ENCODE measurements around the gene TNFRSF13B. TPM values are rescaled to one million over a fixed set of nuclear protein-coding genes. Genes with fewer than 3 reads are reported as not detected.

Gene TNFRSF13B
- polyA plus RNA-seq, 1 donor (not counting 4 experiments of a cell fraction or from before 2014, with no cell fraction given): not detected

DNA sequence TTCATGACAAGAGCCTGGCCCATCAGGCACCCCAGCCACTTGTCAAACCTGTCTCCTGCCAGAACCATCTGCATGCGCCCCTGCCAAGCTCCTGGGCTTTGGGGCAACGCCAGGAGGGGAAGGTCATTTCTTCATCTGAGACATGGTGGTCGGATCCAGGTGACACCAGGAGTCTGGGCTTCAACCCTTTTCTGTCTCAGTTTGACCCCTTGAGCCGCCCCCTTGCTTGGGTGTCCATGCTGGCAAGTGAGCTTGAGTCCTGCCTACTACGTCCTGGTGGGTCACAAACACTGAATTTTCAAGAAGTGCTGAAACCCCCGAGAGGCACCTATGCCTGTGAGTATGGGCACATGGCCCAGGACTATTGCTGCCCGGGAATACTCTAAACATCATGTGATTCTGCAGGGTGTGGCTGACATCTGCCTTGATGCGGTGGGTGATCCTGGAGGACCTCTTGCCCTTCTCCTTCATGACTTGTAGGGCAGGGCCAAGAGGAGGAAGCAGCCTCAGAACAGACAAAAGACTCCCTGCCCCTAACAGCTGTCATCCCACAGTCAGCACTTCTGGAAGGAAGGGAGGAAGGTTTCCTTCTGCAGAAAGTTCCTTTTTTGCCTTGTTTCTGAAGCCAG, 43.4 kb downstream of the TNFRSF13B start:
- Histone ChIP-seq H3K79me2 (ENCODE audit: control insufficient read depth, insufficient read depth, low read length) (no peaks in the 10 kb centered on the region), H3K27ac (ENCODE audit: control insufficient read depth, insufficient read depth, low read length) (no peak overlapping the region), H3K4me2 (ENCODE audit: control insufficient read depth, extremely low read depth, insufficient read depth, low read depth, low read length) (no peak overlapping the region), H3K36me3 (ENCODE audit: control insufficient read depth in 2 of 2, extremely low read depth in 1 of 2, insufficient read depth in 2 of 2, low read length in 2 of 2) (no peaks in the 10 kb centered on the region), H3K9ac (ENCODE audit: control insufficient read depth, extremely low read depth, insufficient read depth, low read length) (no peak overlapping the region), H3K4me1 (ENCODE audit: control insufficient read depth, extremely low read depth, insufficient read depth, low read length) (no peaks in the 10 kb centered on the region), H2AFZ (ENCODE audit: control insufficient read depth, low read length) (no peak overlapping the region), H3K9me1 (ENCODE audit: control insufficient read depth, extremely low read depth, insufficient read depth, low read length) (no peaks in the 10 kb centered on the region), H3K27me3 (ENCODE audit: control insufficient read depth, extremely low read depth, insufficient read depth, low read length) (peaks cover 18% of the 10 kb centered on the region), H3K9me3 (ENCODE audit: control insufficient read depth, low read depth, low read length) (no peaks in the 10 kb centered on the region), H3K4me3 (ENCODE audit: control insufficient read depth in 2 of 3, extremely low read depth in 1 of 3, insufficient read depth in 2 of 3, low read depth in 1 of 3, low read length in 3 of 3) (no peak overlapping the region), H4K20me1 (ENCODE audit: control insufficient read depth, extremely low read depth, insufficient read depth, low read length) (no peaks in the 10 kb centered on the region)
- FAIRE-seq (no peak), DNase-seq (ENCODE audit: low read depth, low spot score) (no peak)
- dilution Hi-C loops (cut with MboI; ENCODE audit: extremely low pct_ligation_motif_present, low sequenced_read_pairs): no loop called here
- TF ChIP-seq CTCF (optimal IDR thresholded peaks at IDR 0.05 in 1 of 3, IDR thresholded peaks at IDR 0.05 in 1 of 3, conservative IDR thresholded peaks at IDR 0.05 in 1 of 3; ENCODE audit: extremely low read depth in 1 of 3, insufficient read depth in 2 of 3, low read length in 3 of 3) (no peak), EZH2 (IDR thresholded peaks at IDR 0.05; ENCODE audit: low read length) (no peak)

DNA sequence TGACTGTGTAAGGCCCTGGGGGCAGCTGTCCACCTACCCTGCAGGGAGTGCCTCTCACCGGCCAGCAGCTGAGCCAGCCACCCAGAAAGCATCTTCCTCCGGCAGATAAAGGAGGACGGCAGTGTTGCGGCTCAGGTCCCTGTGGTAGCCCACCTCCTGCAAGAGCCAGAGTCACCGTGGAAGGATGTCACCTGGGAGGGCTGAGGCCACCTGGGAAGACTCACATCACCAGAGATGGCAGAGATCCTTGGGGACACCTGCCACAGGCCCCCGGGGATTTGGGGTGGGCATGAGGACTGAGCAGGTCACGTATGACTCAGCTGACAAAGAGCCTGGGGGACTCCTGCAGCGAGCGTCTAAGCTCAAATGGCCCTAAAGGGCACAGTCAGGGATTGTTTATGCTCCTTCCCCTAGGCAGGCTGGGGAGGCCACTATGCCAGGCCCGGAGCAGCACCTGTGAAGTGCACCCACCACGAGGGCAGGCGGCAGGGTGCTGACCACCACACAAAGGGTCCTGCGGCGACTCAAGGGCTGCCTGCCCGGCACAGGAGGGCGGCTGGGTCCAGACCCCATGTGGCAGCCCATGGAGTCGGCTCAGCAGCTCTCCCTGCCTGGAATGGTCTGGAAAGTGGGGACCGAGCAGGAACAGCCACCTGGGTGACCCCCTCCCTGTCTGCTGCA, 44.1 kb downstream of the TNFRSF13B start:
- no peaks in the 10 kb centered on the region for H4K20me1 ChIP-seq (ENCODE audit: control insufficient read depth, extremely low read depth, insufficient read depth, low read length)
- H3K4me1 ChIP-seq (ENCODE audit: control insufficient read depth, extremely low read depth, insufficient read depth, low read length): no peaks in the 10 kb centered on the region
- no peak for DNase-seq (ENCODE audit: low read depth, low spot score)
- no peaks in the 10 kb centered on the region for H3K9me3 ChIP-seq (ENCODE audit: control insufficient read depth, low read depth, low read length)
- H3K4me2 ChIP-seq (ENCODE audit: control insufficient read depth, extremely low read depth, insufficient read depth, low read depth, low read length): no peak overlapping the region
- no peaks in the 10 kb centered on the region for H3K36me3 ChIP-seq (ENCODE audit: control insufficient read depth in 2 of 2, extremely low read depth in 1 of 2, insufficient read depth in 2 of 2, low read length in 2 of 2)
- H3K4me3 ChIP-seq (ENCODE audit: control insufficient read depth in 2 of 3, extremely low read depth in 1 of 3, insufficient read depth in 2 of 3, low read depth in 1 of 3, low read length in 3 of 3): no peak overlapping the region
- H2AFZ ChIP-seq (ENCODE audit: control insufficient read depth, low read length): no peak overlapping the region
- TF ChIP-seq CTCF (optimal IDR thresholded peaks at IDR 0.05 in 1 of 3, IDR thresholded peaks at IDR 0.05 in 1 of 3, conservative IDR thresholded peaks at IDR 0.05 in 1 of 3; ENCODE audit: extremely low read depth in 1 of 3, insufficient read depth in 2 of 3, low read length in 3 of 3): no peak
- TF ChIP-seq EZH2 (IDR thresholded peaks at IDR 0.05; ENCODE audit: low read length): no peak
- H3K79me2 ChIP-seq (ENCODE audit: control insufficient read depth, insufficient read depth, low read length): no peaks in the 10 kb centered on the region
- no peak overlapping the region for H3K27ac ChIP-seq (ENCODE audit: control insufficient read depth, insufficient read depth, low read length)
- FAIRE-seq: no peak
- dilution Hi-C loops (cut with MboI; ENCODE audit: extremely low pct_ligation_motif_present, low sequenced_read_pairs): no loop called here
- no peaks in the 10 kb centered on the region for H3K9me1 ChIP-seq (ENCODE audit: control insufficient read depth, extremely low read depth, insufficient read depth, low read length)
- H3K9ac ChIP-seq (ENCODE audit: control insufficient read depth, extremely low read depth, insufficient read depth, low read length): no peak overlapping the region
- H3K27me3 ChIP-seq (ENCODE audit: control insufficient read depth, extremely low read depth, insufficient read depth, low read length): peaks cover 18% of the 10 kb centered on the region
